GM03348 (cell line): ENCODE results near the gene VPS54.
A peak's percentile ranks its signal among the peaks of the same experiment; 100 is the strongest.

ENCODE experiments used
- DNase-seq: peaks from one replicate; pipeline ENCODE4 v3.0.0; 2012; ENCODE audit warnings: low spot score

Gene VPS54

GRCh38 chr2:63842149-63843061 lies 176.8 kb downstream of the VPS54 start:
- DNase-seq: peak; percentile 51
